ENCODE data around the gene C2orf76. TPM values are rescaled to one million over a fixed set of nuclear protein-coding genes. Genes with fewer than 3 reads are reported as not detected.
"Not testable (repeated sequence)": the region's sequence is repeated elsewhere in the genome, so short reads cannot be mapped to it uniquely, and the experiment has no call there.

Gene C2orf76
- total RNA-seq, 1 donor from 2014 or later = 8.4 TPM

- peak; percentile 37 for DNase-seq (ENCODE audit: low spot score, unreplicated experiment)
- no peak overlapping the region for H3K27ac Mint-ChIP-seq
- no peaks in the 10 kb centered on the region for H3K27me3 Mint-ChIP-seq
- H3K9me3 Mint-ChIP-seq (ENCODE audit: low read depth) = peaks cover 15% of the 10 kb centered on the region
- H3K4me1 Mint-ChIP-seq (ENCODE audit: low read depth) = peaks cover 8% of the 10 kb centered on the region
- H3K36me3 Mint-ChIP-seq (ENCODE audit: insufficient read depth) = peaks cover 2% of the 10 kb centered on the region
- no peak overlapping the region for H3K4me3 Mint-ChIP-seq (ENCODE audit: low read depth)
- TF ChIP-seq CTCF (IDR thresholded peaks at IDR 0.05; ENCODE audit: unreplicated experiment) = peak; percentile 85
Measured at GRCh38 chr2:119407430-119408220, 41.0 kb upstream of the C2orf76 start.

- Mint-ChIP-seq H3K4me1 (ENCODE audit: low read depth) (peaks cover 8% of the 10 kb centered on the region), H3K4me3 (ENCODE audit: low read depth) (no peak overlapping the region), H3K27me3 (no peaks in the 10 kb centered on the region), H3K36me3 (ENCODE audit: insufficient read depth) (peaks cover 2% of the 10 kb centered on the region), H3K9me3 (ENCODE audit: low read depth) (peaks cover 7% of the 10 kb centered on the region), H3K27ac (no peak overlapping the region)
- no peak for DNase-seq (ENCODE audit: low spot score, unreplicated experiment)
- no peak for TF ChIP-seq CTCF (IDR thresholded peaks at IDR 0.05; ENCODE audit: unreplicated experiment)
Measured at GRCh38 chr2:119405151-119405550, 38.5 kb upstream of the C2orf76 start.

GRCh38 chr2:119403618-119404017 is 37.0 kb upstream of the C2orf76 start:
- not testable (repeated sequence) for H3K9me3 Mint-ChIP-seq (ENCODE audit: low read depth); H3K36me3 Mint-ChIP-seq (ENCODE audit: insufficient read depth); H3K27me3 Mint-ChIP-seq; H3K27ac Mint-ChIP-seq; DNase-seq (ENCODE audit: low spot score, unreplicated experiment); H3K4me3 Mint-ChIP-seq (ENCODE audit: low read depth); H3K4me1 Mint-ChIP-seq (ENCODE audit: low read depth)

GRCh38 chr2:119402645-119403560 is 36.3 kb upstream of the C2orf76 start:
- Mint-ChIP-seq H3K4me1 (ENCODE audit: low read depth) (no peaks in the 10 kb centered on the region), H3K27ac (no peak overlapping the region)

GRCh38 chr2:119402106-119402505 is 35.5 kb upstream of the C2orf76 start:
- TF ChIP-seq CTCF (IDR thresholded peaks at IDR 0.05; ENCODE audit: unreplicated experiment) = no peak
- Mint-ChIP-seq H3K9me3 (ENCODE audit: low read depth) (no peaks in the 10 kb centered on the region), H3K4me3 (ENCODE audit: low read depth) (no peak overlapping the region), H3K27me3 (peaks cover 3% of the 10 kb centered on the region), H3K4me1 (ENCODE audit: low read depth) (no peaks in the 10 kb centered on the region), H3K36me3 (ENCODE audit: insufficient read depth) (no peaks in the 10 kb centered on the region), H3K27ac (no peak overlapping the region)
- DNase-seq (ENCODE audit: low spot score, unreplicated experiment) = no peak

More at GRCh38 chr2:119402645-119403560, 36.3 kb upstream of the C2orf76 start:
- Mint-ChIP-seq H3K4me3 (ENCODE audit: low read depth) (no peak overlapping the region), H3K27me3 (peaks cover 3% of the 10 kb centered on the region), H3K36me3 (ENCODE audit: insufficient read depth) (no peaks in the 10 kb centered on the region), H3K9me3 (ENCODE audit: low read depth) (no peaks in the 10 kb centered on the region)
- no peak for DNase-seq (ENCODE audit: low spot score, unreplicated experiment)
- TF ChIP-seq CTCF (IDR thresholded peaks at IDR 0.05; ENCODE audit: unreplicated experiment) = no peak
